Measurements from ENCODE around the gene THRAP3. TPM values are rescaled to one million over a fixed set of nuclear protein-coding genes. Genes with fewer than 3 reads are reported as not detected.
A peak's percentile ranks its signal among the peaks of the same experiment; 100 is the strongest.

The THRAP3 gene
- total and polyA plus RNA-seq, 9 of the 15 experiments (the other 6 are each of a cell fraction or from before 2014, with no cell fraction given) = 66.2 to 135 (median 113) TPM

GRCh38 chr1:36273024-36273423 lies 48.8 kb downstream of the THRAP3 start (continued):
- TF ChIP-seq MYNN (IDR thresholded peaks at IDR 0.05) (no peak; the same call in 1 of the 2 replicates), MYNN (CRISPR knock-in tag; IDR thresholded peaks at IDR 0.05) (no peak), RFX5 (IDR thresholded peaks at IDR 0.05; ENCODE audit: low read depth, low read length) (no peak), SNIP1 (IDR thresholded peaks at IDR 0.05; ENCODE audit: low read depth) (no peak), ZZZ3 (IDR thresholded peaks at IDR 0.05) (no peak), EGR1 (conservative IDR thresholded peaks at IDR 0.05) (no peak), ZNF79 (CRISPR knock-in tag; IDR thresholded peaks at IDR 0.05; ENCODE audit: low read depth) (no peak), ZBTB43 (CRISPR knock-in tag; IDR thresholded peaks at IDR 0.05) (no peak), ADNP (tag; IDR thresholded peaks at IDR 0.05) (peak; percentile 60; the same call in 1 of the 2 replicates), RCOR1 (IDR thresholded peaks at IDR 0.05; ENCODE audit: borderline replicate concordance in 1 of 2, low read depth in 2 of 2, low read length in 2 of 2) (peak; percentile 10 to 94; a peak in 3 of 4 replicates), ELF4 (CRISPR knock-in tag; IDR thresholded peaks at IDR 0.05) (no peak), ZNF518B (CRISPR knock-in tag; IDR thresholded peaks at IDR 0.05) (no peak), ZMIZ1 (IDR thresholded peaks at IDR 0.05; ENCODE audit: low read depth in 2 of 2, low read length in 2 of 2) (0 out of 4 replicates have a peak, but pooled peaks of 1 of the 2 experiments have one; percentile 57), NFIC (IDR thresholded peaks at IDR 0.05) (peak; percentile 63; the same call in 1 of the 2 replicates), MTA2 (IDR thresholded peaks at IDR 0.05; ENCODE audit: low read depth) (peak; percentile 86), EP300 (IDR thresholded peaks at IDR 0.05; ENCODE audit: low read length) (peak; percentile 87), SMARCC2 (IDR thresholded peaks at IDR 0.05; ENCODE audit: low read depth) (peak; percentile 71; the same call in 1 of the 2 replicates), OTX1 (CRISPR knock-in tag; IDR thresholded peaks at IDR 0.05) (no peak), HMBOX1 (IDR thresholded peaks at IDR 0.05) (peak; percentile 55)

Data from K562 (cell line).